Liver (tissue), 9 donors: ENCODE data around the gene GRIN2C. TPM values are rescaled to one million over a fixed set of nuclear protein-coding genes. Genes with fewer than 3 reads are reported as not detected.
A peak's percentile ranks its signal among the peaks of the same experiment; 100 is the strongest.

ENCODE experiments used
- DNase-seq: peaks from one replicate; pipeline ENCODE4 v3.0.0-alpha.2; 2017; ENCODE audit warnings: low spot score
- H3K27ac ChIP-seq, 2 donors: one replicate each; pipeline ENCODE4 v1.7.0; 2013; ENCODE audit warnings: inconsistent platforms in 2 of 2, low read length in 2 of 2, control low read depth in 1 of 2, low read depth in 1 of 2, mild to moderate bottlenecking in 1 of 2
- H3K27me3 ChIP-seq, 4 donors: one replicate each; pipeline versions ENCODE4 v1.6.1 to v1.7.0; 2013; ENCODE audit warnings: low read length in 3 of 4, inconsistent platforms in 1 of 4, mild to moderate bottlenecking in 1 of 4, moderate library complexity in 1 of 4; ENCODE audit not compliant: control insufficient read depth in 4 of 4, insufficient read depth in 4 of 4
- H3K36me3 ChIP-seq, 4 donors: one replicate each; pipeline versions ENCODE4 v1.6.1 to v1.7.0; 2013; ENCODE audit warnings: low read length in 3 of 4, mild to moderate bottlenecking in 3 of 4, low read depth in 1 of 4, moderate library complexity in 1 of 4; ENCODE audit not compliant: control insufficient read depth in 4 of 4, insufficient read depth in 3 of 4
- H3K4me1 ChIP-seq, 4 donors: one replicate each; pipeline versions ENCODE4 v1.6.1 to v1.7.0; 2013; ENCODE audit warnings: low read length in 3 of 4, mild to moderate bottlenecking in 3 of 4, moderate library complexity in 1 of 4; ENCODE audit not compliant: control insufficient read depth in 4 of 4, insufficient read depth in 4 of 4
- H3K4me3 ChIP-seq, 3 donors: one replicate each; pipeline versions ENCODE4 v1.6.1 to v1.7.0; 2013; ENCODE audit warnings: low read length in 3 of 3, control low read depth in 1 of 3, low read depth in 1 of 3, mild to moderate bottlenecking in 1 of 3
- H3K9ac ChIP-seq, 2 donors: one replicate each; pipeline ENCODE4 v1.7.0; 2013; ENCODE audit warnings: low read length in 2 of 2, mild to moderate bottlenecking in 2 of 2, moderate library complexity in 2 of 2, control low read depth in 1 of 2, low read depth in 1 of 2
- H3K9me3 ChIP-seq, 4 donors: one replicate each; pipeline versions ENCODE4 v1.6.1 to v1.7.0; 2013; ENCODE audit warnings: low read length in 3 of 4; ENCODE audit not compliant: control insufficient read depth in 4 of 4
- EGR1 ChIP-seq, 2 donors: IDR thresholded peaks; 2 replicates each; pipeline ENCODE4 v1.6.1; 2016 to 2018; ENCODE audit warnings: antibody characterized with exemption in 2 of 2, low read depth in 2 of 2
- FOXA1 ChIP-seq: IDR thresholded peaks from 2 replicates; pipeline ENCODE4 v1.6.1; 2016; ENCODE audit warnings: antibody characterized with exemption
- FOXA2 ChIP-seq: IDR thresholded peaks from 2 replicates; pipeline ENCODE4 v1.6.1; 2016; ENCODE audit warnings: antibody characterized with exemption
- HNF4A ChIP-seq, 2 donors: conservative IDR thresholded peaks; 2 replicates each; pipeline ENCODE4 v1.6.1; 2016; ENCODE audit warnings: antibody characterized with exemption in 2 of 2, mild to moderate bottlenecking in 2 of 2
- HNF4G ChIP-seq: IDR thresholded peaks from 2 replicates; pipeline ENCODE4 v1.6.1; 2016; ENCODE audit warnings: antibody characterized with exemption
- JUND ChIP-seq, 2 donors: IDR thresholded peaks; 2 replicates each; pipeline ENCODE4 v1.6.1; 2016; ENCODE audit warnings: antibody characterized with exemption in 2 of 2
- RAD21 ChIP-seq, 2 donors: IDR thresholded peaks; 2 replicates each; pipeline ENCODE4 v1.6.1; 2016; ENCODE audit warnings: antibody characterized with exemption in 2 of 2, mild to moderate bottlenecking in 2 of 2
- RXRA ChIP-seq, 2 donors: IDR thresholded peaks; 2 replicates each; pipeline ENCODE4 v1.6.1; 2017 to 2018; ENCODE audit warnings: antibody characterized with exemption in 2 of 2, mild to moderate bottlenecking in 1 of 2
- SP1 ChIP-seq: IDR thresholded peaks from 2 replicates; pipeline ENCODE4 v1.6.1; 2018; ENCODE audit warnings: antibody characterized with exemption, mild to moderate bottlenecking
- YY1 ChIP-seq: IDR thresholded peaks from 2 replicates; pipeline ENCODE4 v1.6.1; 2016; ENCODE audit warnings: antibody characterized with exemption, mild to moderate bottlenecking
- ZBTB33 ChIP-seq: IDR thresholded peaks from 2 replicates; pipeline ENCODE4 v1.6.1; 2016; ENCODE audit warnings: antibody characterized with exemption
- WGBS: extraction: QIAGEN DNeasy Blood & Tissue Kit; methylation state at CpG from one replicate; pipeline ENCODE4 v1.1.7; 2013; 5-methylcytosine and 5-hydroxymethylcytosine counted together
- polyA plus RNA-seq, 2 donors: library from polyadenylated mRNA; stranded (reverse) in 1 of 2; unstranded in 1 of 2; fragments of 200-250 nt in 1 of 2; fragments of >200 nt in 1 of 2; fragmentation: Nextera tagmentation in 1 of 2; extraction: Ambion mirVana in 1 of 2; gene quantifications; one replicate each; pipeline versions ENCODE4 v1.2.1 to v1.2.3, GENCODE V29; 2013 to 2015
- total RNA-seq, 2 donors: library from RNA; depleted of rRNA; stranded (reverse); fragments of >200 nt; gene quantifications; one replicate each; pipeline ENCODE4 v1.2.3, GENCODE V29; 2014
- TF ChIP-seq, protein P1 (sequence below): fragments of 150-350 bp; IDR thresholded peaks from 2 replicates; pipeline ENCODE4 v1.5.1; 2017; ENCODE audit warnings: improper control_type of control experiment, low read depth, low read length; ENCODE audit not compliant: missing input control
- TF ChIP-seq, protein P2 (sequence below): IDR thresholded peaks from 2 replicates; pipeline ENCODE4 v1.6.1; 2016; ENCODE audit warnings: antibody characterized with exemption
- donor health status: healthy.
- donor health status: healthy.
- donor health status: healthy.
- donor health status: healthy.
- donor health status: healthy.

GRIN2C gene
- total and polyA plus RNA-seq, 4 donors = 0.03 to 0.10 (median 0.09) TPM; not detected in 1

DNA sequence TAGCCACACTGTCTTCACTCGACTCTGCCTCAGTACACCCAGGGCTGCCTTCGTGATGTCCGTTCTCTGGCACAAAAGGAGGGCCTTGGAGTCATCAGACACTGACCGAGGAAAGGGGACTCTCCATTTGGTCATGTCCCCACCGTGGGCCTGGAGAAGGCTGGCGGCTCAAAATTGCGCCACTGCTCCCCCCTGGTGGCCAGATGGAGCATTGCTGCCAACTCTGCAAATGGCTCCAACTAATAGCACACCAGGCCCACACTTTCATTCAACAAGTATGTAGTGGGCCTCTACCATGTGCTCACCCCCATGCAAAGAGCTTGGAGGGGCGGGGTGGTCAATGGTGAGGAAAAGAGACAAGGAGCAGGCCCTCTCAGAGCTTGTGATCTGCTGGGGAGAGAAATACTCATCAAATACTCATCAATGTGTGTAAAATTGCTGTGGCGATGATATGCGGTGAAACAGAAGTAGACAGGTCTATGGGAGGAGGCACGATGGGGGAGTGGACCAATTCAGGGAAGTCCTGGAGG, 5.2 kb upstream of the GRIN2C start:
- peaks cover 0 to 1% (median 0%) of the 10 kb centered on the region in 4 donors for H3K27me3 ChIP-seq
- H3K9me3 ChIP-seq = no peaks in the 10 kb centered on the region
- TF ChIP-seq RAD21 (IDR thresholded peaks at IDR 0.05) (peak; percentile 86 to 93), SP1 (no peak)
- TF ChIP-seq, protein P1, sequence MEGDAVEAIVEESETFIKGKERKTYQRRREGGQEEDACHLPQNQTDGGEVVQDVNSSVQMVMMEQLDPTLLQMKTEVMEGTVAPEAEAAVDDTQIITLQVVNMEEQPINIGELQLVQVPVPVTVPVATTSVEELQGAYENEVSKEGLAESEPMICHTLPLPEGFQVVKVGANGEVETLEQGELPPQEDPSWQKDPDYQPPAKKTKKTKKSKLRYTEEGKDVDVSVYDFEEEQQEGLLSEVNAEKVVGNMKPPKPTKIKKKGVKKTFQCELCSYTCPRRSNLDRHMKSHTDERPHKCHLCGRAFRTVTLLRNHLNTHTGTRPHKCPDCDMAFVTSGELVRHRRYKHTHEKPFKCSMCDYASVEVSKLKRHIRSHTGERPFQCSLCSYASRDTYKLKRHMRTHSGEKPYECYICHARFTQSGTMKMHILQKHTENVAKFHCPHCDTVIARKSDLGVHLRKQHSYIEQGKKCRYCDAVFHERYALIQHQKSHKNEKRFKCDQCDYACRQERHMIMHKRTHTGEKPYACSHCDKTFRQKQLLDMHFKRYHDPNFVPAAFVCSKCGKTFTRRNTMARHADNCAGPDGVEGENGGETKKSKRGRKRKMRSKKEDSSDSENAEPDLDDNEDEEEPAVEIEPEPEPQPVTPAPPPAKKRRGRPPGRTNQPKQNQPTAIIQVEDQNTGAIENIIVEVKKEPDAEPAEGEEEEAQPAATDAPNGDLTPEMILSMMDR = peak; percentile 98
- no peak overlapping the region for H3K9ac ChIP-seq
- peaks cover 8 to 23% (median 14%) of the 10 kb centered on the region in 4 donors for H3K4me1 ChIP-seq
- no peak overlapping the region for H3K27ac ChIP-seq
- no peak overlapping the region for H3K4me3 ChIP-seq
- H3K36me3 ChIP-seq = no peaks in the 10 kb centered on the region
- DNase-seq = peak; percentile 82
- WGBS = 28% methylated on average over 11 of the region's 11 CpGs

- no peak overlapping the region for H3K9ac ChIP-seq
- no peak for DNase-seq
- TF ChIP-seq HNF4A (conservative IDR thresholded peaks at IDR 0.05) (no peak), JUND (IDR thresholded peaks at IDR 0.05) (no peak), SP1 (no peak), FOXA2 (no peak), RAD21 (IDR thresholded peaks at IDR 0.05) (no peak), HNF4G (no peak), FOXA1 (no peak), RXRA (IDR thresholded peaks at IDR 0.05) (no peak)
- H3K4me1 ChIP-seq = peaks cover 8 to 25% (median 14%) of the 10 kb centered on the region in 4 donors
- no peaks in the 10 kb centered on the region for H3K36me3 ChIP-seq
- WGBS = 93% methylated on average over 15 of the region's 15 CpGs
- H3K27me3 ChIP-seq = peaks cover 0 to 2% (median 0%) of the 10 kb centered on the region in 4 donors
- no peak overlapping the region for H3K4me3 ChIP-seq
- no peaks in the 10 kb centered on the region for H3K9me3 ChIP-seq
- H3K27ac ChIP-seq = no peak overlapping the region
Observed at GRCh38 chr17:74864297-74864865, 4.7 kb upstream of the GRIN2C start.

DNA sequence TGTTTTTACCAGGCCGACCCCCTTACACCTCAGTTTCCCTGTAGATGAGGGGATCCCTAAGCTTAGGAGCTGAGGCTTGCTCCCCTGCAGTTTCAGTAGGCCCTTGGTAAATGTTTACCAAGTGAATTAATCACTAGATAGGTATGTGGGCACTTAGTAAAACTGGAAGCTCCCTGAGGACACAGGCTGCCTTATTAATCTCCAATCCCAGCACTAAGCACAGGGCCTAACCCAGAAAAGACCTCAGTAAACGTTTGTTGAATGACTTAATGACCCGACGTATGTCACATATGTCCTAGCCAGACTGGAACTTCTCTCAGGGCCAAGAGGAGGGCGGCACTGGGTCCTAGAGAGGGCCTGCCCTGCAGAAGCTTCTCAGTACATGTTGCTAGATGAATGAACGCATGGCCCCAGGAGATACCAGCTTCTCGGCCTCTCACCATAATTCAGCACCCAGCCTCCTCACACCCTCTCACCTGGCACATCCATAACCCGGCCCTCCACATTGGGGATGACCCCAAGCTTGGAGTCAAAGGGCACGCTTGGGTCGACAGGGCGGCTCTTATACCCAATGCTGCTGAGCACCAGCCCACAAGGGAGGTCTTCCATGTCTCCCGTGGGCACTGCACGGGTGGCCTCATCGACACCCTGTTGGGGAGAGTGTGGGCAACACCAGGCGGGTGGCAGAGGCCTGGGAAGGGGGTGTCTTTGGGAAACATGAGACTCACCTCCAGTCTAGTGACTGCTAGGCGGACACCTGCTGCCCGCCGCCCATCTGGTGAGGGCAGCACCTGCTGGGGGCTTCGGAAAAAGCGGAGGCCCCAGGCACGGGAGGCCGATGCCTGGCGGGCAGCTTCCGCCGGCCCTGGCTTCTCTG, 4.0 kb upstream of the GRIN2C start:
- Histone ChIP-seq H3K4me3 (no peak overlapping the region), H3K36me3 (no peaks in the 10 kb centered on the region), H3K9me3 (no peaks in the 10 kb centered on the region), H3K9ac (no peak overlapping the region), H3K4me1 (peaks cover 8 to 25% (median 14%) of the 10 kb centered on the region in 4 donors), H3K27ac (no peak overlapping the region), H3K27me3 (peaks cover 0 to 6% (median 0%) of the 10 kb centered on the region in 4 donors)
- WGBS = 94% methylated on average over 25 of the region's 25 CpGs
- no peak for DNase-seq
- no peak for TF ChIP-seq FOXA1

- no peaks in the 10 kb centered on the region for H3K36me3 ChIP-seq
- TF ChIP-seq, protein P1 = no peak
- TF ChIP-seq, protein P2, sequence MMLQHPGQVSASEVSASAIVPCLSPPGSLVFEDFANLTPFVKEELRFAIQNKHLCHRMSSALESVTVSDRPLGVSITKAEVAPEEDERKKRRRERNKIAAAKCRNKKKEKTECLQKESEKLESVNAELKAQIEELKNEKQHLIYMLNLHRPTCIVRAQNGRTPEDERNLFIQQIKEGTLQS = no peak
- no peak for TF ChIP-seq YY1
- TF ChIP-seq SP1 = no peak
- no peak for TF ChIP-seq ZBTB33
- no peak for TF ChIP-seq HNF4A (conservative IDR thresholded peaks at IDR 0.05)
- TF ChIP-seq EGR1 (IDR thresholded peaks at IDR 0.05; ENCODE audit: low read depth in 2 of 2) = no peak
- no peak for TF ChIP-seq FOXA2
- no peak for TF ChIP-seq HNF4G
- H3K4me1 ChIP-seq = peaks cover 8 to 25% (median 14%) of the 10 kb centered on the region in 4 donors
- H3K27ac ChIP-seq = no peak overlapping the region
- no peak for DNase-seq
- H3K9me3 ChIP-seq = no peaks in the 10 kb centered on the region
- peaks cover 0 to 7% (median 0%) of the 10 kb centered on the region in 4 donors for H3K27me3 ChIP-seq
- no peak overlapping the region for H3K4me3 ChIP-seq
- 89% methylated on average over 6 of the region's 6 CpGs for WGBS
- H3K9ac ChIP-seq = no peak overlapping the region
Observed at GRCh38 chr17:74862919-74863318, 3.2 kb upstream of the GRIN2C start.
